Stimulated activated CD4-positive, alpha-beta T cell treated with anti-CD3 and anti-CD28 coated beads, Interleukin-15, amount 100 ng/mL, for 1 hour (primary cell): ENCODE data around the gene B9D1.

Experiments used
- DNase-seq, 2 donors: peaks; one replicate each; pipeline ENCODE4 v3.0.0-alpha.2; 2020; ENCODE audit warnings: low read depth in 1 of 2, low spot score in 1 of 2

The B9D1 gene

GRCh38 chr17:19376811-19377210 is 14.3 kb upstream of the B9D1 start:
- no peak for DNase-seq

- no peak for DNase-seq
These were observed 13.2 kb upstream of the B9D1 start for GRCh38 chr17:19375732-19376131.

GRCh38 chr17:19374136-19374535 is 11.6 kb upstream of the B9D1 start:
- no peak for DNase-seq

GRCh38 chr17:19372866-19373504 is 10.5 kb upstream of the B9D1 start:
- no peak for DNase-seq

GRCh38 chr17:19372439-19372838 is 9.9 kb upstream of the B9D1 start:
- no peak for DNase-seq

- no peak for DNase-seq
These were observed 9.5 kb upstream of the B9D1 start for GRCh38 chr17:19372011-19372370.

- no peak for DNase-seq
These were observed 8.9 kb upstream of the B9D1 start for GRCh38 chr17:19371259-19372010.

GRCh38 chr17:19370493-19370960 is 8.0 kb upstream of the B9D1 start:
- no peak for DNase-seq

- DNase-seq = no peak
These were observed 7.4 kb upstream of the B9D1 start for GRCh38 chr17:19369846-19370492.

GRCh38 chr17:19369107-19369778 is 6.7 kb upstream of the B9D1 start:
- DNase-seq = no peak

GRCh38 chr17:19368229-19368628 is 5.7 kb upstream of the B9D1 start:
- no peak for DNase-seq

GRCh38 chr17:19366637-19366972 is 4.1 kb upstream of the B9D1 start:
- DNase-seq = no peak

- DNase-seq = no peak
These were observed 3.5 kb upstream of the B9D1 start for GRCh38 chr17:19365833-19366636.

- no peak for DNase-seq
These were observed 2.9 kb upstream of the B9D1 start for GRCh38 chr17:19365499-19365817.

GRCh38 chr17:19364699-19365498 is 2.4 kb upstream of the B9D1 start:
- DNase-seq = no peak

- no peak for DNase-seq
These were observed 1.0 kb upstream of the B9D1 start for GRCh38 chr17:19363460-19364035.

- no peak for DNase-seq
These were observed 553 bp upstream of the B9D1 start for GRCh38 chr17:19363114-19363438.

- no peak for DNase-seq
These were observed 613 bp downstream of the B9D1 start for GRCh38 chr17:19361944-19362276.

- DNase-seq = no peak
These were observed 1.2 kb downstream of the B9D1 start for GRCh38 chr17:19361326-19361725.

GRCh38 chr17:19360772-19361171 is 1.8 kb downstream of the B9D1 start:
- DNase-seq = no peak
